AG04449 (cell line): ENCODE data around the gene TTC33.

Experiments
- CTCF ChIA-PET: fragments of 350-600 bp; formaldehyde crosslinking; extraction: SDS; loops from one replicate; lab custom pipeline; 2021; ENCODE audit warnings: antibody characterized with exemption; lab: Yijun Ruan, JAX
- POLR2A ChIA-PET: fragments of 400-600, 350-600 bp; formaldehyde crosslinking; extraction: SDS; loops from one replicate; lab custom pipeline; 2020; ENCODE audit warnings: antibody characterized with exemption, inconsistent platforms; lab: Yijun Ruan, JAX
- DNase-seq: peaks from one replicate; pipeline ENCODE4 v3.0.0-alpha.2; 2010; ENCODE audit warnings: low read depth, low spot score
- H3K4me3 ChIP-seq: 2 replicates; pipeline ENCODE4 v1.5.1; 2011; ENCODE audit warnings: low read depth, mild to moderate bottlenecking, control low read depth, low read length
- CTCF ChIP-seq: IDR thresholded peaks from one replicate; pipeline ENCODE4 v1.5.1; 2011; ENCODE audit warnings: mild to moderate bottlenecking, moderate library complexity, low read length, control low read depth, inconsistent platforms; ENCODE audit not compliant: insufficient read depth; ENCODE audit errors: missing control alignments

TTC33 gene

GRCh38 chr5:40618926-40619325 lies 136.8 kb downstream of the TTC33 start:
- CTCF ChIA-PET = interaction anchor here (1.4 kb wide), 1 partner anchor 16 kb away, joined by 5 read pairs; no protein-coding TSS in a partner anchor
- TF ChIP-seq CTCF = no peak
- POLR2A ChIA-PET = no interaction called here
- DNase-seq = peak; percentile 10
- H3K4me3 ChIP-seq = no peak overlapping the region

- H3K4me3 ChIP-seq = no peak overlapping the region
- ChIA-PET CTCF (no interaction called here), POLR2A (no interaction called here)
- DNase-seq = no peak
- no peak for TF ChIP-seq CTCF
These were observed 139.0 kb downstream of the TTC33 start for GRCh38 chr5:40616781-40617180.

GRCh38 chr5:40615586-40616170 lies 140.1 kb downstream of the TTC33 start:
- ChIA-PET CTCF (no interaction called here), POLR2A (no interaction called here)
- DNase-seq = peak; percentile 5
- no peak for TF ChIP-seq CTCF
- no peak overlapping the region for H3K4me3 ChIP-seq

DNA sequence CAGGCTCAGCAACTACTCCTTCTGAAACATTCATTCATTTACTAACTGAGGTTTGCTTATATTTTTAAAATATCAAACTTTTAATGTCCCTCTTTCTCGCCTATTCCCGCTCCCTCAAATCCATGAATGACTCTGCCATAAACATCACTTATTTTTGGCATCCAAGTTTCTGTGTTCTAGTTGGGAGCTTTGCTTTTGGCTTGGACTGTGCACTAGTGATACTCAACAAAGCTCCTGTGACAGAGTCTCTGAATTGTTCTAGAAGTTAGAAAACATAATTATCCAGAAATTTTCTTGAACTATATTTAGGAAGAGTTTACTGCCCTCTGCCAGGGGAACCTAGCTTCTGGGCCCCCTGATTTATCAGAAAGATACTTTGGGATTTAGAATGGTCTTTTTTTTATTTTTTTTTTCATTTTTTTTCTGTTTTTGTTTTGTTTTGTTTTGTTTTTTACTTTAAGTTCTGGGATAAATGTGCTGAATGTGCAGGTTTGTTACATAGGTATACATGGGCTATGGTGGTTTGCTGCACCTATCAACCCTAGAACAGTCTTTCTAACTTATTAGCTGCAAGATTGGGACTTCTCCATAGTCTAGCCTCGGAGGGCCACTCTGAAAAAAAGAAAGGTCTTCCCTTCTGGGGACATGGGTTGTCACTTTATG lies 140.7 kb downstream of the TTC33 start:
- no peak overlapping the region for H3K4me3 ChIP-seq
- no peak for DNase-seq
- no peak for TF ChIP-seq CTCF
- CTCF ChIA-PET = no interaction called here
- POLR2A ChIA-PET = no interaction called here

- CTCF ChIA-PET = no interaction called here
- DNase-seq = no peak
- no peak overlapping the region for H3K4me3 ChIP-seq
- no peak for TF ChIP-seq CTCF
- POLR2A ChIA-PET = no interaction called here
These were observed 141.3 kb downstream of the TTC33 start for GRCh38 chr5:40614466-40614865.

GRCh38 chr5:40607202-40607601 lies 148.6 kb downstream of the TTC33 start:
- no peak for DNase-seq
- no peak overlapping the region for H3K4me3 ChIP-seq
- POLR2A ChIA-PET = no interaction called here
- CTCF ChIA-PET = no interaction called here
- no peak for TF ChIP-seq CTCF
